ENCODE data around the gene TRIM2. TPM values are rescaled to one million over a fixed set of nuclear protein-coding genes. Genes with fewer than 3 reads are reported as not detected.
A peak's percentile ranks its signal among the peaks of the same experiment; 100 is the strongest.

Gene TRIM2
- total RNA-seq, 4 donors from 2014 or later = 146 to 229 (median 192) TPM

- 92 to 94% methylated on average over 5 of the region's 5 CpGs for WGBS, 2 donors
- Histone ChIP-seq H3K9me3 (no peaks in the 10 kb centered on the region), H3K27ac (no peak overlapping the region), H3K27me3 (no peaks in the 10 kb centered on the region), H3K4me1 (peaks cover 18 to 23% of the 10 kb centered on the region in 2 donors), H3K36me3 (no peaks in the 10 kb centered on the region), H3K4me3 (replicated peaks in 1 of 3) (no peak overlapping the region)
- DNase-seq = no peak
- intact Hi-C loops (cut with DNase I) = loop anchor here (10.0 kb wide), 1 partner anchor 84 kb away; no protein-coding TSS in a partner anchor
- TF ChIP-seq CTCF (IDR thresholded peaks at IDR 0.05) (no peak), POLR2A (IDR thresholded peaks at IDR 0.05) (no peak)
Observed at GRCh38 chr4:153220682-153221395, 16.6 kb downstream of the TRIM2 start.

GRCh38 chr4:153221783-153222706 is 17.8 kb downstream of the TRIM2 start:
- WGBS, 2 donors = 18 to 21% methylated on average over 29 to 30 of the region's 30 CpGs
- Histone ChIP-seq H3K27ac (peak overlapping the region; percentile 94 to 97 (median 97)), H3K4me3 (replicated peaks in 1 of 3) (peak overlapping the region; percentile 61 to 69 (median 64)), H3K27me3 (no peaks in the 10 kb centered on the region), H3K9me3 (no peaks in the 10 kb centered on the region), H3K36me3 (no peaks in the 10 kb centered on the region), H3K4me1 (peaks cover 28 to 32% of the 10 kb centered on the region in 2 donors)
- no peak for TF ChIP-seq CTCF (IDR thresholded peaks at IDR 0.05)
- peak; percentile 12 to 48 for TF ChIP-seq POLR2A (IDR thresholded peaks at IDR 0.05)
- DNase-seq = peak; percentile 59 to 61
- intact Hi-C loops (cut with DNase I) = loop anchor here (10.0 kb wide), 1 partner anchor 83 kb away; no protein-coding TSS in a partner anchor

- intact Hi-C loops (cut with DNase I) = loop anchor here (10.0 kb wide), 1 partner anchor 82 kb away; no protein-coding TSS in a partner anchor
Observed at GRCh38 chr4:153222707-153223426, 18.6 kb downstream of the TRIM2 start.

GRCh38 chr4:153223427-153223801 is 19.2 kb downstream of the TRIM2 start:
- no peaks in the 10 kb centered on the region for H3K36me3 ChIP-seq
- peak overlapping the region in 2 of 3 donors; percentile 61 to 69 for H3K4me3 ChIP-seq (replicated peaks in 1 of 3)
- TF ChIP-seq CTCF (IDR thresholded peaks at IDR 0.05) = no peak
- no peak for TF ChIP-seq POLR2A (IDR thresholded peaks at IDR 0.05)
- peak in 1 of 2 donors; percentile 16 for DNase-seq
- H3K4me1 ChIP-seq = peaks cover 42 to 43% of the 10 kb centered on the region in 2 donors
- H3K27me3 ChIP-seq = no peaks in the 10 kb centered on the region
- peak overlapping the region; percentile 94 to 97 (median 97) for H3K27ac ChIP-seq
- no peaks in the 10 kb centered on the region for H3K9me3 ChIP-seq
- intact Hi-C loops (cut with DNase I) = loop anchor here (10.0 kb wide), 1 partner anchor 81 kb away; no protein-coding TSS in a partner anchor
- 3 to 9% methylated on average over 9 of the region's 9 CpGs for WGBS, 2 donors

More at GRCh38 chr4:153222707-153223426, 18.6 kb downstream of the TRIM2 start:
- peak overlapping the region; percentile 94 to 97 (median 97) for H3K27ac ChIP-seq
- DNase-seq = peak; percentile 72 to 73
- H3K27me3 ChIP-seq = no peaks in the 10 kb centered on the region
- TF ChIP-seq POLR2A (IDR thresholded peaks at IDR 0.05) (peak in 1 of 2 donors; percentile 27), CTCF (IDR thresholded peaks at IDR 0.05) (no peak)
- peak overlapping the region; percentile 61 to 69 (median 64) for H3K4me3 ChIP-seq (replicated peaks in 1 of 3)
- H3K4me1 ChIP-seq = peaks cover 36 to 39% of the 10 kb centered on the region in 2 donors
- 1 to 2% methylated on average over 13 to 35 of the region's 61 CpGs for WGBS, 2 donors
- H3K9me3 ChIP-seq = no peaks in the 10 kb centered on the region
- no peaks in the 10 kb centered on the region for H3K36me3 ChIP-seq

All from thyroid gland (tissue), 4 donors.